Airway epithelial cell (primary cell): ENCODE data around the gene CERS2. TPM values are rescaled to one million over a fixed set of nuclear protein-coding genes. Genes with fewer than 3 reads are reported as not detected.

ENCODE experiments used
- total RNA-seq: library from RNA; depleted of rRNA; stranded (reverse); fragments of >200 nt; gene quantifications from 2 replicates; pipeline ENCODE4 v1.2.3, GENCODE V29; 2015

The CERS2 gene
- 53.4 and 84.1 TPM in 2 replicates for total RNA-seq

GRCh38 chr1:150974580-150975478 lies at the start of gene CERS2:
CERS2 (minus strand) TSS chr1:150974835; CDS start chr1:150969090, 5,745 bp downstream.

GRCh38 chr1:151008244-151009205 lies 33.9 kb upstream of the CERS2 start, which contains the start of gene PRUNE1:
PRUNE1 (plus strand) TSS chr1:151008449; CDS start chr1:151008633, 184 bp downstream.

GRCh38 chr1:151006327-151007052 lies 31.9 kb upstream of the CERS2 start, which contains the start of gene MINDY1:
MINDY1 (minus strand) TSS chr1:151006902; CDS start chr1:151002617, 4,285 bp downstream.

GRCh38 chr1:150981805-150982712 lies 7.4 kb upstream of the CERS2 start, which contains the start of gene ANXA9:
ANXA9 (plus strand) TSS chr1:150982292; CDS start chr1:150983106, 814 bp downstream.

GRCh38 chr1:150926097-150926741 lies 48.4 kb downstream of the CERS2 start, which contains the start of gene SETDB1:
SETDB1 (plus strand) TSS chr1:150926363; CDS start chr1:150927715, 1,352 bp downstream.

Other genes with a start within 250 kb of the CERS2 start
- 3.4 and 6.2 TPM in 2 replicates for gene CTSS, start 209.1 kb downstream of the CERS2 start, total RNA-seq
- 0.79 and 1.9 TPM in 2 replicates for gene CTSK, start 166.6 kb downstream of the CERS2 start, total RNA-seq
- 12.9 and 19.6 TPM in 2 replicates for gene ARNT, start 98.2 kb downstream of the CERS2 start, total RNA-seq
- not detected in 2 replicates for gene CTXND2, start 87.7 kb downstream of the CERS2 start, total RNA-seq
- 19.0 and 23.6 TPM in 2 replicates for gene SETDB1, start 48.5 kb downstream of the CERS2 start, total RNA-seq
- 1.1 and 1.4 TPM in 2 replicates for gene ANXA9, start 7.5 kb upstream of the CERS2 start, total RNA-seq
- gene MINDY1, start 32.1 kb upstream of the CERS2 start, total RNA-seq = 10.5 and 18.4 TPM in 2 replicates
- 10.8 and 17.1 TPM in 2 replicates for gene PRUNE1, start 33.6 kb upstream of the CERS2 start, total RNA-seq
- gene BNIPL, start 61.8 kb upstream of the CERS2 start, total RNA-seq = 27.9 and 30.5 TPM in 2 replicates
- 0.84 and 1.1 TPM in 2 replicates for gene C1orf56, start 72.9 kb upstream of the CERS2 start, total RNA-seq
- gene CDC42SE1, start 84.8 kb upstream of the CERS2 start, total RNA-seq = 105 and 116 TPM in 2 replicates
- 17.5 and 20.9 TPM in 2 replicates for gene MLLT11, start 85.6 kb upstream of the CERS2 start, total RNA-seq
- gene GABPB2, start 95.9 kb upstream of the CERS2 start, total RNA-seq = 4.3 and 6.0 TPM in 2 replicates
- gene SEMA6C, start 171.8 kb upstream of the CERS2 start, total RNA-seq = 0.46 and 1.2 TPM in 2 replicates
- not detected in 2 replicates for gene TNFAIP8L2, start 181.8 kb upstream of the CERS2 start, total RNA-seq
- 7.2 and 9.7 TPM in 2 replicates for gene LYSMD1, start 191.1 kb upstream of the CERS2 start, total RNA-seq
- 24.1 and 26.5 TPM in 2 replicates for gene SCNM1, start 191.3 kb upstream of the CERS2 start, total RNA-seq
- not detected in 2 replicates for gene TMOD4, start 201.1 kb upstream of the CERS2 start, total RNA-seq
- gene VPS72, start 215.4 kb upstream of the CERS2 start, total RNA-seq = 40.7 and 59.0 TPM in 2 replicates
- gene PIP5K1A, start 223.7 kb upstream of the CERS2 start, total RNA-seq = 35.0 and 55.4 TPM in 2 replicates